Coronary artery (tissue), 2 donors: Measurements from ENCODE around the gene PRKCG.
"Not testable (repeated sequence)": the region's sequence is repeated elsewhere in the genome, so short reads cannot be mapped to it uniquely, and the experiment has no call there.

Source experiments
- DNase-seq: peaks from one replicate; pipeline ENCODE4 v3.0.0-alpha.2; 2017; ENCODE audit warnings: low spot score
- H3K27ac ChIP-seq, 2 donors: fragments of 200-600 bp; sonication (generic); one replicate each; pipeline ENCODE4 v1.5.1; 2016 to 2019
- H3K4me3 ChIP-seq: fragments of 200-600 bp; sonication (generic); 2 replicates; pipeline ENCODE4 v1.5.1; 2016; ENCODE audit warnings: mild to moderate bottlenecking, moderate library complexity
- CTCF ChIP-seq: fragments of 200-600 bp; sonication (generic); IDR thresholded peaks from one replicate; pipeline ENCODE4 v1.5.1; 2019; ENCODE audit warnings: antibody characterized with exemption

PRKCG gene

DNA sequence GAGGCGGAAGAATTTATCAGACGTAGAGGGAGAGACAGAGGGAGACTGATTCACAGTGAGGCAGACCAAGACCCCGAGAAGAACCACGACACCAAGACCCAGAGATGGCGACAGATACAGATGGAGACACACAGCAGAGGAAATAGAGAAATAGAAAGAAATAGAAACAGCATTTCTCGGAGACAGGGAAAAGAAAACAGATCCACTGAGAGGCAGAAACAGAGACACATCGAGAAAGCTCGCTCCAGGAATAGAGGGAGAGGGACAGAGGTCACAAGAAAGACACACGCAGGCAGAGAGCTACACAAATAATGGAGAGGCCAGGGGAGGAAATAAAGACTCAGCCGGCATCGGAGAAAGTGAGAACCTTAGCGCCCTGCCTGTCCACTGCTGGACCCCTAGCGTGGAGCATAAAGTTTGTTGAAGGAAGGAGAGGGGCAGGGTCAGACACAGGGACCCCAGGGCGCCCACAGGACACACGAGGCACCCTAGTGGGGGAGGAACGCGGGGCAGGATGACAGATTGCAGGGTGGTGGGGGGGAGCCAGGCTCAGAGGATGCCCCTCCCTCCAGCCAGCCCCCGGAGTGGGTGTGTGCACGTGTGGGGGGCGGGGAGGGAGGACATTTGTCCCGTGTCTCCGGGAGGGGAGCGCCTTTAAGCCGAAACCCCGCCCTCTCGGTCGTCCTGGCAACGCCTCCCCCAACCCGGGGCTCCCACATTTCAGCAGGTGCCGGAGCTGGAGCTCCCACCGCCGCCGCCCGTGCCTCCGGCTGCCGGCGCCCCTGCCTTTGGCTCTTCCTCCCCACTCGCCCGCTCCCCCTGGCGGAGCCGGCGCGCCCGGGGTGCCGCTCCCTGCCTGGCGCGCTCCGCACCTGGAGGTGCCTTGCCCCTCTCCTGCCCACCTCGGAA is at the start of gene PRKCG:
Gene PRKCG, plus strand, starts transcription at position 716 of the 909 bp plus-strand sequence. CDS start 298 bp downstream, outside the sequence.
- no peak for DNase-seq
- H3K27ac ChIP-seq: no peak within 1 kb of the TSS
- H3K4me3 ChIP-seq: peak within 1 kb of the TSS; percentile 63
- peak; percentile 19 for TF ChIP-seq CTCF

GRCh38 chr19:53832861-53833260 is 49.1 kb upstream of the PRKCG start:
- not testable (repeated sequence) for DNase-seq, H3K4me3 ChIP-seq, H3K27ac ChIP-seq

DNA sequence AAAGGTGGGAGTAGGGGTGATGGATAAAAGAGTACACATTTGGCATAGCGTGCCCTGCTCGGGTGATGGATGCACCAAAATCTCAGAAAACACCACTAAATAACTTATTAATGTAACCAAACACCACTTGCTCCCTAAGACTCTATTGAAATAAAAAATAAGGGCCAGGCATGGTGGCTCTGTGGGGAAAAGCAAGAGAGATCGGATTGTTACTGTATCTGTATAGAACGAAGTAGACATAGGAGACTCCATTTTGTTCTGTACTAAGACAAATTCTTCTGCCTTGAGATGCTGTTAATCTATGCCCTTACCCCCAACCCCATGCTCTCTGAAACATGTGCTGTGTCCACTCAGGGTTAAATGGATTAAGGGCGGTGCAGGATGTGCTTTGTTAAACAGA is 43.6 kb upstream of the PRKCG start:
- H3K27ac ChIP-seq, H3K4me3 ChIP-seq, DNase-seq: not testable (repeated sequence)

GRCh38 chr19:53840241-53840640 is 41.8 kb upstream of the PRKCG start:
- not testable (repeated sequence) for H3K4me3 ChIP-seq, H3K27ac ChIP-seq, DNase-seq

DNA sequence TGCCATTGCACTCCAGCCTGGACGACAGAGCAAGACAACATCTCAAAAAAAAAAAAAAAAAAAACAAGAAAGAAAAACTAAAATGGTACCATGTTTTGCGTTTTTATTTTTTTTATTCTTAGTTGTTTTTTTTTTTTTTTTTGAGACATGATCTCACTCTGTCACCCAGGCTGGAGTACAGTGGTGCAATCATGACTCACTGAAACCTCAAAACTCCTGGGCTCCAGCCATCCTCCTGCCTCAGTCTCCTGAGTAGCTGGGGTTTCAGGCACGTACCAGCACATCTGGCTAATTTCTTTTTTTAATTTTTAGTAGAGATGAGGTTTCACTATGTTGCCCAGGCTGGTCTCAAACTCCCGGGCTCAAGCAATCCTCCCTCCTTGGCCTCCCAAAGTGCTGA is 41.1 kb upstream of the PRKCG start:
- H3K4me3 ChIP-seq, H3K27ac ChIP-seq, DNase-seq: not testable (repeated sequence)

DNA sequence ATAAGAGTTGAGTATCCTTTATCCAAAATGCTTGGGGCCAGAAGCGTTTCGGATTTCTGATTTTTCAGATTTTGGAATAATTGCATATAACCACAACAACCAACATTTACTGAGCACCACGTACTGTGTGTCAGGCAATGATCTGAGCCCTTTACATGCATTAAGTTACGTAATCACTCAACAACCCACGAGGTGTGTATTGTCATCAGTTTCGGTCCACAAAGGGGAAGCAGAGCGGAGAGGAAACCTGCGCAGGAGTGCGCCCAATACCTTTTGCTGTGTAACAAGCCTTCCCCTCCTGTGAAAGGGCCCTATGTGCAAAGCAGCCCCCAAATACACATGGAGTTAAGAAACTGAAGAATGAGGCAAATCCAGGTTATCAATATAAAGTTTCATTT is 37.1 kb upstream of the PRKCG start:
- Histone ChIP-seq H3K4me3 (no peak overlapping the region), H3K27ac (no peak overlapping the region)
- TF ChIP-seq CTCF: no peak
- DNase-seq: no peak

- DNase-seq: no peak
- TF ChIP-seq CTCF: no peak
- Histone ChIP-seq H3K27ac (no peak overlapping the region), H3K4me3 (no peak overlapping the region)
These were observed 34.4 kb upstream of the PRKCG start for GRCh38 chr19:53847555-53847954.

- H3K27ac ChIP-seq: peak overlapping the region in 1 of 2 donors; percentile 56
- H3K4me3 ChIP-seq: no peak overlapping the region
- no peak for TF ChIP-seq CTCF
- DNase-seq: no peak
These were observed 32.7 kb upstream of the PRKCG start for GRCh38 chr19:53849237-53849676.

DNA sequence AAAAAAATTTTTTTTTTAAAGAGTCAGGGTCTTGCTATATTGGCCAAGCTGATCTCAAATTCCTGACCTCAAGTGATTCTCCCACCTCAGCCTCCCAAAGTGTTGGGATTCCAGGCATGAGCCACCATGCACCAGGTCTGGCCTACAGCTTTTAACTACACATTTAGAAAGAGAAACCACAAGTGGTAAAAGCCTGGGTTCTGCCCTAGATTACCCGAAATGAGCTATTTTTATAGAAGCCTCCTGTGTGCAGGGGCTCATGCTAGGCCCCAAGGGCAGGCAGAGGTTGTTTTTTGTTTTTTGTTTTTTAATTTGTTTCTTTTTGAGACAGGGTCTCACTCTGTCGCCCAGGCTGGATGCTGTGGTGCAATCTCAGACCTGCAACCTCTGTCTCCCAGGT is 28.3 kb upstream of the PRKCG start:
- Histone ChIP-seq H3K27ac (no peak overlapping the region), H3K4me3 (no peak overlapping the region)
- DNase-seq: no peak
- no peak for TF ChIP-seq CTCF
